Right kidney (tissue), 1 donor: ENCODE results near the gene GPS2.

Experiments used
- DNase-seq: peaks from one replicate; pipeline ENCODE4 v3.0.0-alpha.2; 2016

The GPS2 gene

GRCh38 chr17:7293816-7294613, 21.1 kb downstream of the GPS2 start:
- peak; percentile 39 for DNase-seq

GRCh38 chr17:7293159-7293558, 22.0 kb downstream of the GPS2 start:
- DNase-seq, result peak; percentile 32

DNA sequence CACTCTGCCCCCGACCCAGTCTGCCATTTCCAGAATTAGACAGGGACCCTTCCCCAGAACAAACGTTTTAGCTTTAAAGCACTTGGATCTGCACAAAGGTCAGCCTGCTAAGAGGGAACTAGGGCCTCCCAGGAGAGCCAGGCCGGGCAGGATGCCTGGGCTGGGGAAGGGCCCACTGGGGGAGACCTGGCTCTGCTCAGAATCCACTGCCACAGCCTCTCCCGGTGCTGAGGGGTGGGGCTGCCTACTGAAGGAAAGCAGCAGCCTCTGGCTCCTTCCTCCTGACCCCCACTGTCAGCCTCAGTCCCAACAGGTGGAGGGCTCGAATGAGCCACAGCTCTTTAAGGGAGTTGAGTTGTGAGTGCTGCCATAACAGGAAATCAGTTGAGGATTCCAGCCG, 22.4 kb downstream of the GPS2 start:
- peak; percentile 35 for DNase-seq

- DNase-seq, result no peak
These were observed 23.0 kb downstream of the GPS2 start for GRCh38 chr17:7292194-7292593.

DNA sequence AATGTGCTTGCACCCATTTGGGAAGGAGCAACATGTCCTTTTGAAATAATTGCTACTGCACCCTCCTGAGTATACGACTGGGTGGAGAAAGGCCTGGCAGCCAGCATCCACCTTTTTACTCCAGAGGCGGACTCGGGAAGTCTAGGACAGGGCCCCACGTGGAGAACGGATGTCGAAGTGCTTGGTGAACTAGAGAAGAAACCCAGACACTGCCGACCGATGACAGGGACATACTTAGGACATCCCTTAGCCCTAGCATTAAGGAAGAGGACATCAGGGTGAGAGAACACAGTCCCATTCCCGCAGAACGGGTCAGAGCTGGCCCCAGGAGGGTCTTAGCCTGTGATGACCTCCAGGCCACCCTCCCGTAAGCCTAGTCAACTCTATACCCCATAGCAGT, 24.5 kb downstream of the GPS2 start:
- DNase-seq, result no peak

DNA sequence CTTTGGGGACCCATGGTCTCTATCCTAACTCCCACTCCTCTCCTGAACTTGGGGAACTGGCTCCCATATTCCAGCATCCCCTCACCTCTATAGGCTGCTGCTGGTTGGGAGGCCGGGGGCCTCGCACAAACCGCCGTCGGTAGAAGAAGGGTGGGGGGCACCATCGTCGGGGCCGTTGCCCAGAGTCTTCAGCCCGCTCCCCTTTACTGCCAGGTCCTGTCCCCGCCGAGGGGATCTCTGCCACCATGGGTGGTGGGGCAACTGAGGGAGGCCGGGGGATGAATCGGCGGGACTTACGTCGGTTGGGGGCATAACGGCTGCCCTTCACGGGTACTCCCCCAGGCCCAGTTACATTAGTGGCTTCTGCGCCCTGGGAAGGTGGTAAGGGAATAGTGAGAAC, 25.0 kb downstream of the GPS2 start:
- DNase-seq, result no peak

DNA sequence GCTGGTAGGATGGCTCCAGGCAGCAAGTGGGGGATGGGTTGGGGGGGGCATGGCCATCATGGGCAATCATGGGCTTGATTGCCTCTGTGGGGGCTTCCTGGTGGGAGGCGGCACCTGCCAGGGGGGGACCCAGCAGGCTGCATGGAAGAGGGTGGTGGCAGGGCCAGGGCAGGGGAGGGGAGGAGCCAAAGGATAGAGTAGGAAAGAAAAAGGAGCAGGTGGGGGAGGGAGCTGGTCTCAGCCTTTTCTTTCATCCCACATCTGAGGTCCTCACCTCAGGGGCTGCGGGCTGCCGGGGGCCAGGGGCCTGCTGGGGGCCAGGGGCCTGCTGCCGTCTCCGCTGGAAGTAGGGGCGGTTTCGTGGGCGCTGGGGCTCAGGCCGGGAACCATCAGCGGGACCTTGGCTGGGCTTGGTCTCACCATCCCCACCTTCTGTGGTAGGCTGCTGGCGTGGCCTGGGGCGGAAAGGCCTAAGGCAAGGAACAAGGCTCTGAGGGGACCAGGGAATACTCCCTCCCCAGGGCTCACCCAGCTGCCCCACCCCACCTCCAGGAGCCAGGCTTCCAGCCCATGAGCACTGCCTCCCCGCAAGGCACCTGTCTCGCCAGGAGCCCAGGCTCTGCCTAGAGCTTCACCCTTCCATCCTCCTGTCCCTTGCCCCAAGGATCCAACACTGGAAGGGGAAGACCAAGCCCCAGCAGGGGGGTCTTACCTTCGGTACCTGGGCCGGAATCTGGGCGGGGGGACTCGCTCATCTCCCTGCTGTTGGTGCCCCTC, 25.7 kb downstream of the GPS2 start:
- DNase-seq, result no peak

DNA sequence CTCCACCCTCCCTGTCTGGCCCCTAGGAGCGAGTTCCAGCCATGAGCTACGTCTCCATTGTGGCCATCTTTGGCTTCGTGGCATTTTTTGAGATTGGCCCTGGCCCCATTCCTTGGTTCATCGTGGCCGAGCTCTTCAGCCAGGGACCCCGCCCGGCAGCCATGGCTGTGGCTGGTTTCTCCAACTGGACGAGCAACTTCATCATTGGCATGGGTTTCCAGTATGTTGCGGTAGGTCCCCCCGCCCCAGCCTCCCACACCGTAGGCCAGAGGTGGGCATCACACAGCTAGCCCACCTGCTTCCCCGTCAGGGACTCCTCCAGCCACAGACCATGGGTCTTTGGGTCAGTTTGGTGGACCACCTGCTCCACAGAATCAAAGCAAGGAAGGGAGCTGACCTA, 29.5 kb downstream of the GPS2 start:
- no peak for DNase-seq

- no peak for DNase-seq
These were observed 30.2 kb downstream of the GPS2 start for GRCh38 chr17:7284911-7285310.

DNA sequence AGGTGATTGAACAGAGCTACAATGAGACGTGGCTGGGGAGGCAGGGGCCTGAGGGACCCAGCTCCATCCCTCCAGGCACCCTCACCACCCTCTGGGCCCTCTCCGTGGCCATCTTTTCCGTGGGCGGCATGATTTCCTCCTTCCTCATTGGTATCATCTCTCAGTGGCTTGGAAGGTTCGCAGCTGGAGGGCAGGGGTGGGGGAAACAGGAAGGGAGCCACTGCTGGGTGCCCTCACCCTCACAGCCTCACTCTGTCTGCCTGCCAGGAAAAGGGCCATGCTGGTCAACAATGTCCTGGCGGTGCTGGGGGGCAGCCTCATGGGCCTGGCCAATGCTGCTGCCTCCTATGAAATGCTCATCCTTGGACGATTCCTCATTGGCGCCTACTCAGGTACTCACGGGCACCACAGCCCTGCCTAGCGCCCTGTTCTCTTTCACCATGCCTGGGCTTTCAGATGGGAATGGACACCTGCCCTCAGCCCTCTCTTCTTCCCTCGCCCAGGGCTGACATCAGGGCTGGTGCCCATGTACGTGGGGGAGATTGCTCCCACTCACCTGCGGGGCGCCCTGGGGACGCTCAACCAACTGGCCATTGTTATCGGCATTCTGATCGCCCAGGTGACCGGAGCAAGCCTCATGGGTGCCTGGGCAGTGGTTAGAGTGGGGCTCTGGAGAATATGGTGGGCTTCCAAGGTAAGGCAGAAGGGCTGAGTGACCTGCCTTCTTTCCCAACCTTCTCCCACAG, 31.5 kb downstream of the GPS2 start:
- no peak for DNase-seq

- no peak for DNase-seq
These were observed 32.3 kb downstream of the GPS2 start for GRCh38 chr17:7282752-7283321.

- DNase-seq, result peak; percentile 71
These were observed 33.0 kb downstream of the GPS2 start for GRCh38 chr17:7281953-7282751.

DNA sequence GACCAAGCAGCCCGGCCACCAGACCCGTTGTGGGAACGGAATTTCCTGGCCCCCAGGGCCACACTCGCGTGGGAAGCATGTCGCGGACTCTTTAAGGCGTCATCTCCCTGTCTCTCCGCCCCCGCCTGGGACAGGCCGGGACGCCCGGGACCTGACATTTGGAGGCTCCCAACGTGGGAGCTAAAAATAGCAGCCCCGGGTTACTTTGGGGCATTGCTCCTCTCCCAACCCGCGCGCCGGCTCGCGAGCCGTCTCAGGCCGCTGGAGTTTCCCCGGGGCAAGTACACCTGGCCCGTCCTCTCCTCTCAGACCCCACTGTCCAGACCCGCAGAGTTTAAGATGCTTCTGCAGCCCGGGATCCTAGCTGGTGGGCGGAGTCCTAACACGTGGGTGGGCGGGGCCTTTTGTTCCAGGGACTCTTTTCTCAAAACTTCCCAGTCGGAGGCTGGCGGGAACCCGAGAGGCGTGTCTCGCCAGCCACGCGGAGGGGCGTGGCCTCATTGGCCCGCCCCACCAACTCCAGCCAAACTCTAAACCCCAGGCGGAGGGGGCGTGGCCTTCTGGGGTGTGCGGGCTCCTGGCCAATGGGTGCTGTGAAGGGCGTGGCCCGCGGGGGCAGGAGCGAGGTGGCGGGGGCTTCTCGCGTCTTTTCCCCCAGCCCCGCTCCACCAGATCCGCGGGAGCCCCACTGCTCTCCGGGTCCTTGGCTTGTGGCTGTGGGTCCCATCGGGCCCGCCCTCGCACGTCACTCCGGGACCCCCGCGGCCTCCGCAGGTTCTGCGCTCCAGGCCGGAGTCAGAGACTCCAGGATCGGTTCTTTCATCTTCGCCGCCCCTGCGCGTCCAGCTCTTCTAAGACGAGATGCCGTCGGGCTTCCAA, 33.8 kb downstream of the GPS2 start, which contains the start of gene SLC2A4:
Gene SLC2A4, plus strand, starts transcription at position 645 of the 879 bp plus-strand sequence. Its CDS starts 217 bp downstream, at position 862.
- peak; percentile 97 for DNase-seq

DNA sequence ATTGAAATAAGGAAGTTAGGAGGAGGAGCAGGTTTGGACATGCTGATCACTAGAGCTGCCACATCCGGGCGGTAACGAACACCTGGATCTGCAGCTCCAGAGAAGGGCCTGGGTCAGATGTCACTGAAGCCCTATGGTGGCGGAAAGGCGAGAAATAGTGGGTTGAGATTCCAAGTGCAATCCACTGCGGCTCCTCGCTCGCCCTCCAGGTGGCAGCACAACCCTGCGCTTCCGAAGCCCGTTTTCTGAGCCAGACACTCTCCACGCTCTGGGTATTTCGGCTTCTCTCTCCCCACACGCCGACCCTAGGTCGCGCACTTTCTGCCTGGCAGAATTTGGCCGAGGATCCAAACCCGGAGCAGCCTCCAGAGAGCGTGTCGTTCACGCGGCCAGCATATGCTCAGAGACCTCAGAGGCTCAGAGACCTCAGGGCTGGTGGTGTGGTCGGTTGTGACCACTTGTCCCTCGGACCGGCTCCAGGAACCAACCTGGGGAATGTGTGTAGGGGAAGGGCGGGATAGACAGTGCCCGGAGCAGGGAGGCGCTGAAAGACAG, 34.6 kb downstream of the GPS2 start:
- peak; percentile 94 for DNase-seq

DNA sequence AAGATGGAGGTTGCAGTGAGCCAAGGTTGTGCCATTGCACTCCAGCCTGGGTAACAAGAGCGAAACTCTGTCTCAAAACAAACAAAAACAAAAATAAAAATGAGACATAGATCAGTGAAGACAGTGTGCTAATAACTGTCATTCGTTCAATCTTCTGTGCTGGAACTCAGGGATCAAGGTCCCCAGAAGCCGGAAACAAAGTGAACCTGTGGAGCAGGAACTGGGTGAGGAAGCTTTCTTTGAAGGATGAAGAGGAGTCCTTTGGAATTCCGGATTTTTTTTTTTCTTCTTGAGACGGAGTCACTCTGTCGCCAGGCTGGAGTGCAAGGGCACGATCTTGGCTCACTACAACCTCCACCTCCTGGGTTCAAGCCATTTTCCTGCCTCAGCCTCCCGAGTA, 35.7 kb downstream of the GPS2 start:
- no peak for DNase-seq

DNA sequence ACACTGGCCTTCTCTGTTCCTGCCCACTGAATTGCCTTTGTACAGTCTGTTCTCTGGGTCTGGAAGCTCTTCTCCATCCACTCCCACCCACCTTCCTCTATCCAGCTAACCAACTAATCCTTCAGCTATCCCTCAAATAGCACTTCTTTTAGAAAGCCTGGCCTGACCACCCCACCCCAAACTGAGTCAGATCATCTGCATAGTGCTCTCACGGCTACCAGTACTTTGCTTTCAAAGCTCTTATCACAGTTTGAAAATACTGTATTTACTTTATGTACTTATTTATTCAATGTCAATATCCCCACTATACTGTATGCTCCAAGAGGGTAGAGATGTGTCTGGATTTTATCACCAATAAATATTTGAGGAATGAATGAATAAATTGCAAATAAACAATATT, 48.4 kb downstream of the GPS2 start:
- no peak for DNase-seq

DNA sequence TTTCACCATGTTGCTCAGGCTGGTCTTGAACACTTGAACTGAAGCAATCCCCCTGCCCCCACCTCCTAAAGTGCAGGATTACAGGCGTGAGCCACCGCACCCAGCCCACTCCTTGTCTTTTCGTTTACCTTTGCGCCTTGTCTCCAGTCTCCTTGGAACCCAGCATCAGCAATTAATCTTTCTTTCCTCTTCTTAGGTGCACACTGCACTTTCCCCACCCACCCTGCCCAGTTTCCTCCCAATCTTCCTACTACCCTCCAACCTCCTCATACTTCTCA, 51.4 kb downstream of the GPS2 start:
- DNase-seq, result no peak

- peak; percentile 68 for DNase-seq
These were observed 52.0 kb downstream of the GPS2 start for GRCh38 chr17:7262935-7263800.
